GM19328 (cell line): Measurements from ENCODE around the gene TAF11L6.
"Not testable (repeated sequence)": the region's sequence is repeated elsewhere in the genome, so short reads cannot be mapped to it uniquely, and the experiment has no call there.

Source experiments
- ATAC-seq: cut with Tn5 transposase; IDR thresholded peaks from one replicate; pipeline ENCODE4 v1.9.1; 2021; ENCODE audit warnings: mild to moderate bottlenecking, moderate library complexity; ENCODE audit not compliant: unreplicated experiment

The TAF11L6 gene

GRCh38 chr5:17528369-17528768, at the start of gene TAF11L6:
TSS of gene TAF11L6 (plus strand) at chr5:17528669.
- not testable (repeated sequence) for ATAC-seq

- no peak for ATAC-seq
Measured at GRCh38 chr5:17481378-17481777, 47.1 kb upstream of the TAF11L6 start.

- ATAC-seq: no peak
Measured at GRCh38 chr5:17482790-17483189, 45.7 kb upstream of the TAF11L6 start.

GRCh38 chr5:17486464-17487173, 41.9 kb upstream of the TAF11L6 start:
- ATAC-seq: not testable (repeated sequence)

- ATAC-seq: no peak
Measured at GRCh38 chr5:17487174-17487512, 41.3 kb upstream of the TAF11L6 start.

- not testable (repeated sequence) for ATAC-seq
Measured at GRCh38 chr5:17491257-17491656, 37.2 kb upstream of the TAF11L6 start.

GRCh38 chr5:17492770-17493169, 35.7 kb upstream of the TAF11L6 start:
- no peak for ATAC-seq

- no peak for ATAC-seq
Measured at GRCh38 chr5:17497446-17497845, 31.0 kb upstream of the TAF11L6 start.

GRCh38 chr5:17497931-17498330, 30.5 kb upstream of the TAF11L6 start, which contains the start of gene TAF11L2:
TSS of gene TAF11L2 (plus strand) at chr5:17498231.
- not testable (repeated sequence) for ATAC-seq

- ATAC-seq: no peak
Measured at GRCh38 chr5:17511775-17512325, 16.6 kb upstream of the TAF11L6 start.

- ATAC-seq: not testable (repeated sequence)
Measured at GRCh38 chr5:17517526-17517925, 10.9 kb upstream of the TAF11L6 start.

GRCh38 chr5:17518067-17518466, 10.4 kb upstream of the TAF11L6 start, which contains the start of gene TAF11L3:
TSS of gene TAF11L3 (plus strand) at chr5:17518367.
- not testable (repeated sequence) for ATAC-seq

GRCh38 chr5:17519508-17519907, 9.0 kb upstream of the TAF11L6 start:
- not testable (repeated sequence) for ATAC-seq

- not testable (repeated sequence) for ATAC-seq
Measured at GRCh38 chr5:17521501-17521900, 7.0 kb upstream of the TAF11L6 start, which contains the start of gene TAF11L4. TSS of gene TAF11L4 (plus strand) at chr5:17521801.

GRCh38 chr5:17524935-17525334, 3.5 kb upstream of the TAF11L6 start, which contains the start of gene TAF11L5:
TSS of gene TAF11L5 (plus strand) at chr5:17525235.
- ATAC-seq: not testable (repeated sequence)

- not testable (repeated sequence) for ATAC-seq
Measured at GRCh38 chr5:17526504-17526903, 2.0 kb upstream of the TAF11L6 start.
